ENCODE measurements around the gene MAN1A1. TPM values are rescaled to one million over a fixed set of nuclear protein-coding genes. Genes with fewer than 3 reads are reported as not detected.

MAN1A1 gene
- total RNA-seq, 4 donors from 2014 or later = 19.0 to 34.8 (median 21.1) TPM

GRCh38 chr6:119195204-119195603, 154.4 kb downstream of the MAN1A1 start:
- no peak overlapping the region for H3K4me3 ChIP-seq
- H3K36me3 ChIP-seq = no peaks in the 10 kb centered on the region
- H3K27ac ChIP-seq = no peak overlapping the region
- ATAC-seq (no peak), DNase-seq (no peak)
- H3K4me1 ChIP-seq = no peaks in the 10 kb centered on the region
- intact Hi-C loops (cut with DNase I; ENCODE audit: low total_unique reads) = no loop called here
- no peaks in the 10 kb centered on the region for H3K9me3 ChIP-seq
- no peak for TF ChIP-seq POLR2A (IDR thresholded peaks at IDR 0.05)
- TF ChIP-seq, protein P1, sequence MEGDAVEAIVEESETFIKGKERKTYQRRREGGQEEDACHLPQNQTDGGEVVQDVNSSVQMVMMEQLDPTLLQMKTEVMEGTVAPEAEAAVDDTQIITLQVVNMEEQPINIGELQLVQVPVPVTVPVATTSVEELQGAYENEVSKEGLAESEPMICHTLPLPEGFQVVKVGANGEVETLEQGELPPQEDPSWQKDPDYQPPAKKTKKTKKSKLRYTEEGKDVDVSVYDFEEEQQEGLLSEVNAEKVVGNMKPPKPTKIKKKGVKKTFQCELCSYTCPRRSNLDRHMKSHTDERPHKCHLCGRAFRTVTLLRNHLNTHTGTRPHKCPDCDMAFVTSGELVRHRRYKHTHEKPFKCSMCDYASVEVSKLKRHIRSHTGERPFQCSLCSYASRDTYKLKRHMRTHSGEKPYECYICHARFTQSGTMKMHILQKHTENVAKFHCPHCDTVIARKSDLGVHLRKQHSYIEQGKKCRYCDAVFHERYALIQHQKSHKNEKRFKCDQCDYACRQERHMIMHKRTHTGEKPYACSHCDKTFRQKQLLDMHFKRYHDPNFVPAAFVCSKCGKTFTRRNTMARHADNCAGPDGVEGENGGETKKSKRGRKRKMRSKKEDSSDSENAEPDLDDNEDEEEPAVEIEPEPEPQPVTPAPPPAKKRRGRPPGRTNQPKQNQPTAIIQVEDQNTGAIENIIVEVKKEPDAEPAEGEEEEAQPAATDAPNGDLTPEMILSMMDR (IDR thresholded peaks at IDR 0.05 in 4 of 5, conservative IDR thresholded peaks at IDR 0.05 in 1 of 5) = no peak
- no peaks in the 10 kb centered on the region for H3K27me3 ChIP-seq
- in situ Hi-C loops (cut with MboI; ENCODE audit: low sequenced_read_pairs in 4 of 4) = no loop called here

GRCh38 chr6:119193707-119194106, 155.9 kb downstream of the MAN1A1 start:
- TF ChIP-seq, protein P1 (IDR thresholded peaks at IDR 0.05 in 4 of 5, conservative IDR thresholded peaks at IDR 0.05 in 1 of 5) = no peak
- TF ChIP-seq POLR2A (IDR thresholded peaks at IDR 0.05) = no peak
- DNase-seq (no peak), ATAC-seq (no peak)
- in situ Hi-C loops (cut with MboI; ENCODE audit: low sequenced_read_pairs in 4 of 4) (no loop called here), intact Hi-C loops (cut with DNase I; ENCODE audit: low total_unique reads) (no loop called here)
- Histone ChIP-seq H3K9me3 (no peaks in the 10 kb centered on the region), H3K36me3 (no peaks in the 10 kb centered on the region), H3K4me3 (no peak overlapping the region), H3K27me3 (no peaks in the 10 kb centered on the region), H3K4me1 (no peaks in the 10 kb centered on the region), H3K27ac (no peak overlapping the region)

- H3K36me3 ChIP-seq = no peaks in the 10 kb centered on the region
Observed at GRCh38 chr6:119192200-119192599, 157.4 kb downstream of the MAN1A1 start.

DNA sequence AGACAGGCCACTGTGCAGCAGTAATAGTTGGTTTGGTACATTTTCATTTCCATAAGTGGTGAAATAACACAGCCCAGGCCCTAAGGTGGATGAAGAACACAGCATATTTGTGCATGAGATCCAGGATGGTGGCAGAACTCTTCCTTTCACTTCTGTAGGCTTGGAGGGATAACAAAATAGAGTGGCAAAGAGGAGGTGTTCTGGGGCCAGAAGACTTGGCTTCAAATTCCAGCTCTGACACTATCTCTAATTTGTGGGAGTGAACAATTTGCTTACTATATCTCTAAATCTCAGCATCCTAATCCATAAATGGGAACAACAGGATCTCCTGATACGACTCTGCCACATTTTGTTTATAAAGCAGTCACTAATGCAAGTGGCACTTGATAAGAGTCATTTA, 159.4 kb downstream of the MAN1A1 start:
- Histone ChIP-seq H3K4me3 (no peak overlapping the region), H3K27me3 (no peaks in the 10 kb centered on the region), H3K27ac (no peak overlapping the region), H3K4me1 (no peaks in the 10 kb centered on the region), H3K36me3 (no peaks in the 10 kb centered on the region), H3K9me3 (no peaks in the 10 kb centered on the region)
- no peak for ATAC-seq
- intact Hi-C loops (cut with DNase I; ENCODE audit: low total_unique reads) = no loop called here
- in situ Hi-C loops (cut with MboI; ENCODE audit: low sequenced_read_pairs in 4 of 4) = no loop called here
- DNase-seq = no peak
- TF ChIP-seq, protein P1 (IDR thresholded peaks at IDR 0.05 in 4 of 5, conservative IDR thresholded peaks at IDR 0.05 in 1 of 5) = no peak
- no peak for TF ChIP-seq POLR2A (IDR thresholded peaks at IDR 0.05)

More at GRCh38 chr6:119192200-119192599, 157.4 kb downstream of the MAN1A1 start:
- Histone ChIP-seq H3K4me3 (no peak overlapping the region), H3K9me3 (no peaks in the 10 kb centered on the region), H3K27me3 (no peaks in the 10 kb centered on the region), H3K4me1 (no peaks in the 10 kb centered on the region), H3K27ac (no peak overlapping the region)
- in situ Hi-C loops (cut with MboI; ENCODE audit: low sequenced_read_pairs in 4 of 4) = no loop called here
- TF ChIP-seq, protein P1 (IDR thresholded peaks at IDR 0.05 in 4 of 5, conservative IDR thresholded peaks at IDR 0.05 in 1 of 5) = no peak
- TF ChIP-seq POLR2A (IDR thresholded peaks at IDR 0.05) = no peak
- no peak for DNase-seq
- intact Hi-C loops (cut with DNase I; ENCODE audit: low total_unique reads) = no loop called here
- no peak for ATAC-seq

- in situ Hi-C loops (cut with MboI; ENCODE audit: low sequenced_read_pairs in 4 of 4) = no loop called here
- Histone ChIP-seq H3K36me3 (no peaks in the 10 kb centered on the region), H3K4me3 (no peak overlapping the region), H3K9me3 (no peaks in the 10 kb centered on the region), H3K27ac (no peak overlapping the region), H3K4me1 (no peaks in the 10 kb centered on the region), H3K27me3 (no peaks in the 10 kb centered on the region)
- intact Hi-C loops (cut with DNase I; ENCODE audit: low total_unique reads) = no loop called here
- TF ChIP-seq POLR2A (IDR thresholded peaks at IDR 0.05) = no peak
- TF ChIP-seq, protein P1 (IDR thresholded peaks at IDR 0.05 in 4 of 5, conservative IDR thresholded peaks at IDR 0.05 in 1 of 5) = no peak
- DNase-seq (no peak), ATAC-seq (no peak)
Observed at GRCh38 chr6:119189498-119189897, 160.1 kb downstream of the MAN1A1 start.

Data from gastrocnemius medialis (tissue), 4 donors.